ENCODE data around the gene ACE2. TPM values are rescaled to one million over a fixed set of nuclear protein-coding genes. Genes with fewer than 3 reads are reported as not detected.

Gene ACE2
- total and polyA plus RNA-seq, 2 of the 8 experiments (the other 6 are each of a cell fraction or from before 2014, with no cell fraction given) = 0.06 TPM; not detected in 1

DNA sequence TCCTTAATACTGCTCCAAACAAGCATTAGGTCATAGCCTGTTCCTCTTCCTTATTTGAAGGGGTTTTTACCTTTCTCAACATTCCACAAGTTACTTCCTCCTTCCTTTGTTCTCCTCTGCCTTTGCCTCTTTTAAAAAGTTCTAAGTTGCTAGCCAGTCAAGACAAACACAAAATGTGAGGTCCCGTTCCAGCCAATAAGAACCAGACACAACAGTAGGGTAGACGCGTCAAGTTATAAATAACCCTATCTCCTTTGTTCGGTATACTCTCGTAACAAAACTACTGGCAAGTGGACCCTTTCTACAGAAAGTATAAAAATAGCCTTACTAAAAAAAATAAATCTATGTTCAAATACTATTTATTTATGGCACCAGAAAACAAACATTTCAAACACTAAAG, 6.3 kb upstream of the ACE2 start (continued):
- TF ChIP-seq, protein P1, sequence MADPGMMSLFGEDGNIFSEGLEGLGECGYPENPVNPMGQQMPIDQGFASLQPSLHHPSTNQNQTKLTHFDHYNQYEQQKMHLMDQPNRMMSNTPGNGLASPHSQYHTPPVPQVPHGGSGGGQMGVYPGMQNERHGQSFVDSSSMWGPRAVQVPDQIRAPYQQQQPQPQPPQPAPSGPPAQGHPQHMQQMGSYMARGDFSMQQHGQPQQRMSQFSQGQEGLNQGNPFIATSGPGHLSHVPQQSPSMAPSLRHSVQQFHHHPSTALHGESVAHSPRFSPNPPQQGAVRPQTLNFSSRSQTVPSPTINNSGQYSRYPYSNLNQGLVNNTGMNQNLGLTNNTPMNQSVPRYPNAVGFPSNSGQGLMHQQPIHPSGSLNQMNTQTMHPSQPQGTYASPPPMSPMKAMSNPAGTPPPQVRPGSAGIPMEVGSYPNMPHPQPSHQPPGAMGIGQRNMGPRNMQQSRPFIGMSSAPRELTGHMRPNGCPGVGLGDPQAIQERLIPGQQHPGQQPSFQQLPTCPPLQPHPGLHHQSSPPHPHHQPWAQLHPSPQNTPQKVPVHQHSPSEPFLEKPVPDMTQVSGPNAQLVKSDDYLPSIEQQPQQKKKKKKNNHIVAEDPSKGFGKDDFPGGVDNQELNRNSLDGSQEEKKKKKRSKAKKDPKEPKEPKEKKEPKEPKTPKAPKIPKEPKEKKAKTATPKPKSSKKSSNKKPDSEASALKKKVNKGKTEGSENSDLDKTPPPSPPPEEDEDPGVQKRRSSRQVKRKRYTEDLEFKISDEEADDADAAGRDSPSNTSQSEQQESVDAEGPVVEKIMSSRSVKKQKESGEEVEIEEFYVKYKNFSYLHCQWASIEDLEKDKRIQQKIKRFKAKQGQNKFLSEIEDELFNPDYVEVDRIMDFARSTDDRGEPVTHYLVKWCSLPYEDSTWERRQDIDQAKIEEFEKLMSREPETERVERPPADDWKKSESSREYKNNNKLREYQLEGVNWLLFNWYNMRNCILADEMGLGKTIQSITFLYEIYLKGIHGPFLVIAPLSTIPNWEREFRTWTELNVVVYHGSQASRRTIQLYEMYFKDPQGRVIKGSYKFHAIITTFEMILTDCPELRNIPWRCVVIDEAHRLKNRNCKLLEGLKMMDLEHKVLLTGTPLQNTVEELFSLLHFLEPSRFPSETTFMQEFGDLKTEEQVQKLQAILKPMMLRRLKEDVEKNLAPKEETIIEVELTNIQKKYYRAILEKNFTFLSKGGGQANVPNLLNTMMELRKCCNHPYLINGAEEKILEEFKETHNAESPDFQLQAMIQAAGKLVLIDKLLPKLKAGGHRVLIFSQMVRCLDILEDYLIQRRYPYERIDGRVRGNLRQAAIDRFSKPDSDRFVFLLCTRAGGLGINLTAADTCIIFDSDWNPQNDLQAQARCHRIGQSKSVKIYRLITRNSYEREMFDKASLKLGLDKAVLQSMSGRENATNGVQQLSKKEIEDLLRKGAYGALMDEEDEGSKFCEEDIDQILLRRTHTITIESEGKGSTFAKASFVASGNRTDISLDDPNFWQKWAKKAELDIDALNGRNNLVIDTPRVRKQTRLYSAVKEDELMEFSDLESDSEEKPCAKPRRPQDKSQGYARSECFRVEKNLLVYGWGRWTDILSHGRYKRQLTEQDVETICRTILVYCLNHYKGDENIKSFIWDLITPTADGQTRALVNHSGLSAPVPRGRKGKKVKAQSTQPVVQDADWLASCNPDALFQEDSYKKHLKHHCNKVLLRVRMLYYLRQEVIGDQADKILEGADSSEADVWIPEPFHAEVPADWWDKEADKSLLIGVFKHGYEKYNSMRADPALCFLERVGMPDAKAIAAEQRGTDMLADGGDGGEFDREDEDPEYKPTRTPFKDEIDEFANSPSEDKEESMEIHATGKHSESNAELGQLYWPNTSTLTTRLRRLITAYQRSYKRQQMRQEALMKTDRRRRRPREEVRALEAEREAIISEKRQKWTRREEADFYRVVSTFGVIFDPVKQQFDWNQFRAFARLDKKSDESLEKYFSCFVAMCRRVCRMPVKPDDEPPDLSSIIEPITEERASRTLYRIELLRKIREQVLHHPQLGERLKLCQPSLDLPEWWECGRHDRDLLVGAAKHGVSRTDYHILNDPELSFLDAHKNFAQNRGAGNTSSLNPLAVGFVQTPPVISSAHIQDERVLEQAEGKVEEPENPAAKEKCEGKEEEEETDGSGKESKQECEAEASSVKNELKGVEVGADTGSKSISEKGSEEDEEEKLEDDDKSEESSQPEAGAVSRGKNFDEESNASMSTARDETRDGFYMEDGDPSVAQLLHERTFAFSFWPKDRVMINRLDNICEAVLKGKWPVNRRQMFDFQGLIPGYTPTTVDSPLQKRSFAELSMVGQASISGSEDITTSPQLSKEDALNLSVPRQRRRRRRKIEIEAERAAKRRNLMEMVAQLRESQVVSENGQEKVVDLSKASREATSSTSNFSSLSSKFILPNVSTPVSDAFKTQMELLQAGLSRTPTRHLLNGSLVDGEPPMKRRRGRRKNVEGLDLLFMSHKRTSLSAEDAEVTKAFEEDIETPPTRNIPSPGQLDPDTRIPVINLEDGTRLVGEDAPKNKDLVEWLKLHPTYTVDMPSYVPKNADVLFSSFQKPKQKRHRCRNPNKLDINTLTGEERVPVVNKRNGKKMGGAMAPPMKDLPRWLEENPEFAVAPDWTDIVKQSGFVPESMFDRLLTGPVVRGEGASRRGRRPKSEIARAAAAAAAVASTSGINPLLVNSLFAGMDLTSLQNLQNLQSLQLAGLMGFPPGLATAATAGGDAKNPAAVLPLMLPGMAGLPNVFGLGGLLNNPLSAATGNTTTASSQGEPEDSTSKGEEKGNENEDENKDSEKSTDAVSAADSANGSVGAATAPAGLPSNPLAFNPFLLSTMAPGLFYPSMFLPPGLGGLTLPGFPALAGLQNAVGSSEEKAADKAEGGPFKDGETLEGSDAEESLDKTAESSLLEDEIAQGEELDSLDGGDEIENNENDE (IDR thresholded peaks at IDR 0.05; ENCODE audit: insufficient replicate concordance, low read length) = no peak
- no peak for TF ChIP-seq KDM4A (IDR thresholded peaks at IDR 0.05; ENCODE audit: low read depth, low read length, severe bottlenecking)
- TF ChIP-seq EP300 (IDR thresholded peaks at IDR 0.05; ENCODE audit: borderline replicate concordance in 1 of 2, low read depth in 2 of 2, low read length in 2 of 2) = no peak
